ENCODE measurements around the gene CCDC88A. TPM values are rescaled to one million over a fixed set of nuclear protein-coding genes. Genes with fewer than 3 reads are reported as not detected.

The CCDC88A gene
- total and polyA plus RNA-seq, 2 donors (not counting 3 experiments of a cell fraction or from before 2014, with no cell fraction given), result 21.1 to 77.4 TPM

GRCh38 chr2:55439101-55439397 is 19.4 kb upstream of the CCDC88A start:
- FAIRE-seq (no peak), DNase-seq (ENCODE audit: low read depth, low spot score) (no peak)
- CTCF ChIA-PET, result interaction anchor here (1.1 kb wide), 1 partner anchor 14 kb away, joined by 3 read pairs; no protein-coding TSS in a partner anchor
- dilution Hi-C loops (cut with MboI; ENCODE audit: extremely low pct_ligation_motif_present, low sequenced_read_pairs) (no loop called here), intact Hi-C loops (cut with micrococcal nuclease) (no loop called here)
- TF ChIP-seq EZH2 (IDR thresholded peaks at IDR 0.05; ENCODE audit: borderline replicate concordance, low read depth, low read length, severe bottlenecking), result no peak
- no peak for TF ChIP-seq FOS (IDR thresholded peaks at IDR 0.05; ENCODE audit: borderline replicate concordance, insufficient read depth, low read length)
- TF ChIP-seq, protein P1, sequence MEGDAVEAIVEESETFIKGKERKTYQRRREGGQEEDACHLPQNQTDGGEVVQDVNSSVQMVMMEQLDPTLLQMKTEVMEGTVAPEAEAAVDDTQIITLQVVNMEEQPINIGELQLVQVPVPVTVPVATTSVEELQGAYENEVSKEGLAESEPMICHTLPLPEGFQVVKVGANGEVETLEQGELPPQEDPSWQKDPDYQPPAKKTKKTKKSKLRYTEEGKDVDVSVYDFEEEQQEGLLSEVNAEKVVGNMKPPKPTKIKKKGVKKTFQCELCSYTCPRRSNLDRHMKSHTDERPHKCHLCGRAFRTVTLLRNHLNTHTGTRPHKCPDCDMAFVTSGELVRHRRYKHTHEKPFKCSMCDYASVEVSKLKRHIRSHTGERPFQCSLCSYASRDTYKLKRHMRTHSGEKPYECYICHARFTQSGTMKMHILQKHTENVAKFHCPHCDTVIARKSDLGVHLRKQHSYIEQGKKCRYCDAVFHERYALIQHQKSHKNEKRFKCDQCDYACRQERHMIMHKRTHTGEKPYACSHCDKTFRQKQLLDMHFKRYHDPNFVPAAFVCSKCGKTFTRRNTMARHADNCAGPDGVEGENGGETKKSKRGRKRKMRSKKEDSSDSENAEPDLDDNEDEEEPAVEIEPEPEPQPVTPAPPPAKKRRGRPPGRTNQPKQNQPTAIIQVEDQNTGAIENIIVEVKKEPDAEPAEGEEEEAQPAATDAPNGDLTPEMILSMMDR (IDR thresholded peaks at IDR 0.05; ENCODE audit: extremely low read depth in 1 of 2, insufficient read depth in 1 of 2, low read depth in 1 of 2, low read length in 2 of 2), result no peak
- TF ChIP-seq POLR2AphosphoS5 (IDR thresholded peaks at IDR 0.05; ENCODE audit: insufficient read depth, low read depth, low read length), result no peak
- TF ChIP-seq MYC (IDR thresholded peaks at IDR 0.05; ENCODE audit: low read depth, low read length), result no peak
- TF ChIP-seq GATA2 (IDR thresholded peaks at IDR 0.05; ENCODE audit: insufficient read depth, insufficient read length, low read depth, low read length), result no peak
- TF ChIP-seq MAX (IDR thresholded peaks at IDR 0.05; ENCODE audit: insufficient read depth, insufficient read length), result no peak
- no peak for TF ChIP-seq POLR2A (IDR thresholded peaks at IDR 0.05; ENCODE audit: low read depth, low read length)
- no peak for TF ChIP-seq JUN (IDR thresholded peaks at IDR 0.05; ENCODE audit: borderline replicate concordance, insufficient read depth, insufficient read length, low read depth)
- POLR2A ChIA-PET, result no interaction called here
- no peak overlapping the region for H3K4me3 ChIP-seq (replicated peaks in 1 of 3; ENCODE audit: insufficient read depth in 1 of 3, low read depth in 1 of 3, low read length in 3 of 3)
- H4K20me1 ChIP-seq (replicated peaks; ENCODE audit: control insufficient read depth, extremely low read depth, insufficient read depth, low read length), result no peaks in the 10 kb centered on the region
- no peaks in the 10 kb centered on the region for H3K9me3 ChIP-seq (replicated peaks; ENCODE audit: control insufficient read depth, insufficient read depth, low read length)
- H2AFZ ChIP-seq (ENCODE audit: low read depth, low read length), result no peak overlapping the region
- H3K9ac ChIP-seq (replicated peaks; ENCODE audit: extremely low read depth, insufficient read depth, low read length), result no peak overlapping the region
- no TSS peak for BruUV-seq (replicated peaks)
- no peaks in the 10 kb centered on the region for H3K79me2 ChIP-seq (ENCODE audit: control insufficient read depth, insufficient read depth, low read length)
- H3K4me2 ChIP-seq (ENCODE audit: insufficient read depth, low read length), result no peak overlapping the region
- H3K27me3 ChIP-seq (ENCODE audit: control insufficient read depth in 2 of 2, insufficient read depth in 2 of 2, low read length in 2 of 2), result no peaks in the 10 kb centered on the region
- H3K9me1 ChIP-seq (replicated peaks; ENCODE audit: control insufficient read depth, extremely low read depth, insufficient read depth, low read length), result no peaks in the 10 kb centered on the region
- H3K4me1 ChIP-seq (ENCODE audit: control insufficient read depth, extremely low read depth, insufficient read depth, low read length), result no peaks in the 10 kb centered on the region
- no peak overlapping the region for H3K27ac ChIP-seq (ENCODE audit: insufficient read depth, low read depth, low read length)
- H3K36me3 ChIP-seq (ENCODE audit: control insufficient read depth in 2 of 2, extremely low read depth in 1 of 2, insufficient read depth in 2 of 2, low read length in 2 of 2), result no peaks in the 10 kb centered on the region

All from endothelial cell of umbilical vein (primary cell).